PFSK-1 (cell line): ENCODE results near the gene NCK2.

ENCODE experiments used
- POLR2AphosphoS5 ChIP-seq: IDR thresholded peaks from 2 replicates; pipeline ENCODE4 v1.6.1; 2012; ENCODE audit warnings: low read depth, mild to moderate bottlenecking, control low read depth, low read length, moderate library complexity
- REST ChIP-seq, 2 experiments: IDR thresholded peaks; 2 replicates each; pipeline versions ENCODE4 v1.6.1 to v1.8.0; 2011 to 2012; ENCODE audit warnings: low read depth in 2 of 2, low read length in 2 of 2, control low read depth in 1 of 2, inconsistent platforms in 1 of 2, mild to moderate bottlenecking in 1 of 2, moderate library complexity in 1 of 2; ENCODE audit not compliant: insufficient read depth in 1 of 2

GRCh38 chr2:105917688-105918087 is 173.0 kb downstream of the NCK2 start:
- TF ChIP-seq POLR2AphosphoS5 (no peak), REST (IDR thresholded peaks at IDR 0.05; ENCODE audit: insufficient read depth in 1 of 2, low read depth in 2 of 2, low read length in 2 of 2) (no peak)
